Fibroblast of lung (primary cell): ENCODE results near the gene NUMA1.

Experiments used
- CTCF ChIP-seq, 2 donors: IDR thresholded peaks in 1 of 2; conservative IDR thresholded peaks in 1 of 2; 1 replicate in 1 of 2; 2 replicates in 1 of 2; pipeline ENCODE4 v1.5.1; 2011 to 2012; ENCODE audit warnings: low read length in 2 of 2, control low read depth in 1 of 2, inconsistent platforms in 1 of 2, low read depth in 1 of 2, mild to moderate bottlenecking in 1 of 2
- EZH2 ChIP-seq: IDR thresholded peaks from 2 replicates; pipeline ENCODE4 v1.5.1; 2012; ENCODE audit warnings: low read length, control low read depth, mild to moderate bottlenecking; ENCODE audit errors: missing control alignments

GRCh38 chr11:72048766-72049460 is 31.4 kb downstream of the NUMA1 start:
- TF ChIP-seq CTCF (conservative IDR thresholded peaks at IDR 0.05 in 1 of 2, IDR thresholded peaks at IDR 0.05 in 1 of 2; ENCODE audit: low read depth in 1 of 2, low read length in 2 of 2) (no peak), EZH2 (no peak)
